H1 (cell line): ENCODE data around the gene GLS. TPM values are rescaled to one million over a fixed set of nuclear protein-coding genes. Genes with fewer than 3 reads are reported as not detected.

Experiments
- CTCF ChIA-PET: fragments of 300-600 bp; sonication (Branson Sonifier 250); formaldehyde crosslinking; loops from one replicate; lab custom pipeline; 2021; ENCODE audit not compliant: partially characterized antibody; lab: Charles Lee
- POLR2A ChIA-PET: fragments of 300-600 bp; sonication (Branson Sonifier 250); formaldehyde crosslinking; loops from one replicate; lab custom pipeline; 2021; ENCODE audit warnings: inconsistent platforms; ENCODE audit not compliant: partially characterized antibody; lab: Charles Lee
- DNase-seq, 2 experiments: peaks; one replicate each; pipeline versions ENCODE4 v3.0.0 to v3.0.0-alpha.2; 2010 to 2022; ENCODE audit warnings: low spot score in 2 of 2, low read depth in 1 of 2, mixed read lengths in 1 of 2
- FAIRE-seq: peaks from 2 replicates; lab custom pipeline; 2011; peaks lifted over from hg19 to GRCh38; lab: Jason Lieb, UNC
- H2AFZ ChIP-seq: 2 replicates; pipeline ENCODE4 v1.8.1; 2012; ENCODE audit warnings: low read length, inconsistent platforms
- H2AK5ac ChIP-seq: 2 replicates; pipeline ENCODE4 v1.6.1; 2013; ENCODE audit warnings: low read depth, low read length
- H2BK120ac ChIP-seq: replicated peaks from 2 replicates; pipeline ENCODE3; 2013; ENCODE audit warnings: low read depth, low read length, inconsistent platforms
- H2BK12ac ChIP-seq: 2 replicates; pipeline ENCODE4 v1.6.1; 2013; ENCODE audit warnings: low read depth, low read length
- H2BK15ac ChIP-seq: 2 replicates; pipeline ENCODE4 v1.6.1; 2013; ENCODE audit warnings: low read length
- H2BK20ac ChIP-seq: 2 replicates; pipeline ENCODE4 v1.6.1; 2013; ENCODE audit warnings: low read length
- H2BK5ac ChIP-seq: 2 replicates; pipeline ENCODE4 v1.6.1; 2013; ENCODE audit warnings: low read depth, low read length
- H3K14ac ChIP-seq: 2 replicates; pipeline ENCODE4 v1.6.1; 2013; ENCODE audit warnings: inconsistent platforms; ENCODE audit not compliant: insufficient read length
- H3K18ac ChIP-seq: 2 replicates; pipeline ENCODE4 v1.6.1; 2013; ENCODE audit warnings: low read length; ENCODE audit errors: extremely low read depth
- H3K23ac ChIP-seq: 2 replicates; pipeline ENCODE4 v1.6.1; 2013; ENCODE audit warnings: inconsistent platforms; ENCODE audit not compliant: insufficient read length
- H3K23me2 ChIP-seq: 2 replicates; pipeline ENCODE4 v1.6.1; 2013; ENCODE audit warnings: low read depth, low read length
- H3K27ac ChIP-seq: 2 replicates; pipeline ENCODE4 v1.6.1; 2011; ENCODE audit warnings: low read depth, low read length, inconsistent platforms
- H3K27me3 ChIP-seq, 4 experiments: replicated peaks in 1 of 4; 1 replicate in 1 of 4; 2 replicates in 3 of 4; pipeline versions ENCODE4 v1.6.1 to v1.8.1; 2011 to 2013; ENCODE audit warnings: low read length in 3 of 4, mild to moderate bottlenecking in 3 of 4, inconsistent platforms in 2 of 4, mixed read lengths in 2 of 4, moderate library complexity in 1 of 4; ENCODE audit not compliant: control insufficient read depth in 3 of 4, insufficient read depth in 3 of 4; ENCODE audit errors: extremely low read depth in 1 of 4
- H3K36me3 ChIP-seq, 4 experiments: 2 replicates each; pipeline versions ENCODE4 v1.6.1 to v1.8.1; 2011 to 2013; ENCODE audit warnings: mild to moderate bottlenecking in 4 of 4, low read length in 3 of 4, moderate library complexity in 2 of 4, control low read depth in 1 of 4, inconsistent platforms in 1 of 4; ENCODE audit not compliant: insufficient read depth in 4 of 4, control insufficient read depth in 2 of 4
- H3K4ac ChIP-seq: replicated peaks from 2 replicates; pipeline ENCODE3; 2013; ENCODE audit warnings: low read length, low read depth, mixed read lengths, inconsistent platforms; ENCODE audit not compliant: insufficient read length
- H3K4me1 ChIP-seq, 4 experiments: replicated peaks in 1 of 4; 1 replicate in 1 of 4; 2 replicates in 3 of 4; pipeline versions ENCODE4 v1.6.1 to v1.8.1; 2011 to 2013; ENCODE audit warnings: low read length in 3 of 4, inconsistent platforms in 2 of 4, mixed read lengths in 1 of 4; ENCODE audit not compliant: insufficient read depth in 4 of 4, control insufficient read depth in 3 of 4
- H3K4me2 ChIP-seq, 2 experiments: 2 replicates each; pipeline versions ENCODE4 v1.6.1 to v1.8.1; 2011 to 2013; ENCODE audit warnings: low read depth in 2 of 2, low read length in 2 of 2, control low read depth in 1 of 2, inconsistent platforms in 1 of 2, mild to moderate bottlenecking in 1 of 2; ENCODE audit not compliant: insufficient read depth in 1 of 2
- H3K4me3 ChIP-seq, 4 experiments: fragments of 200-600, 300-600 bp in 1 of 4; sonication (generic), shearing (Covaris generic), sonication (Bioruptor Twin) in 1 of 4; 2 replicates each; pipeline versions ENCODE4 v1.5.1 to v1.8.1; 2011 to 2016; ENCODE audit warnings: low read length in 4 of 4, low read depth in 3 of 4, control low read depth in 2 of 4, inconsistent platforms in 2 of 4, mild to moderate bottlenecking in 2 of 4, mixed read lengths in 1 of 4, moderate library complexity in 1 of 4; ENCODE audit not compliant: insufficient read depth in 2 of 4; ENCODE audit errors: extremely low read depth in 1 of 4
- H3K56ac ChIP-seq: replicated peaks from 2 replicates; pipeline ENCODE3; 2013; ENCODE audit warnings: low read depth, mild to moderate bottlenecking, mixed read lengths, low read length, inconsistent platforms; ENCODE audit not compliant: insufficient read length
- H3K79me1 ChIP-seq: 2 replicates; pipeline ENCODE4 v1.6.1; 2013; ENCODE audit warnings: low read depth, low read length, control low read depth
- H3K79me2 ChIP-seq, 2 experiments: 2 replicates each; pipeline versions ENCODE4 v1.6.1 to v1.8.1; 2012 to 2013; ENCODE audit warnings: low read length in 2 of 2, mild to moderate bottlenecking in 2 of 2, inconsistent platforms in 1 of 2; ENCODE audit not compliant: insufficient read depth in 2 of 2, control insufficient read depth in 1 of 2
- H3K9ac ChIP-seq, 4 experiments: replicated peaks in 1 of 4; 1 replicate in 1 of 4; 2 replicates in 3 of 4; pipeline versions ENCODE4 v1.6.1 to v1.8.1; 2011 to 2013; ENCODE audit warnings: low read depth in 3 of 4, low read length in 3 of 4, control low read depth in 2 of 4, mild to moderate bottlenecking in 2 of 4, moderate library complexity in 2 of 4, inconsistent platforms in 1 of 4; ENCODE audit errors: extremely low read depth in 1 of 4
- H3K9me3 ChIP-seq, 2 experiments: 2 replicates each; pipeline versions ENCODE4 v1.6.1 to v1.8.1; 2012 to 2013; ENCODE audit warnings: mild to moderate bottlenecking in 2 of 2, moderate library complexity in 2 of 2, control low read depth in 1 of 2, inconsistent platforms in 1 of 2, low read depth in 1 of 2, low read length in 1 of 2, mixed read lengths in 1 of 2; ENCODE audit not compliant: insufficient read depth in 2 of 2
- H4K20me1 ChIP-seq, 2 experiments: replicated peaks in 1 of 2; 2 replicates each; pipeline versions ENCODE3 to v1.8.1; 2011 to 2013; ENCODE audit warnings: inconsistent platforms in 2 of 2, low read length in 2 of 2, mild to moderate bottlenecking in 1 of 2; ENCODE audit not compliant: insufficient read depth in 2 of 2, control insufficient read depth in 1 of 2
- H4K5ac ChIP-seq: 2 replicates; pipeline ENCODE4 v1.6.1; 2013; ENCODE audit warnings: low read length, low read depth, mixed read lengths, inconsistent platforms; ENCODE audit not compliant: insufficient read length
- H4K8ac ChIP-seq: 2 replicates; pipeline ENCODE4 v1.8.0; 2013; ENCODE audit warnings: mild to moderate bottlenecking, moderate library complexity, low read length, inconsistent platforms; ENCODE audit not compliant: insufficient read depth; ENCODE audit errors: extremely low read depth
- H4K91ac ChIP-seq: replicated peaks from 2 replicates; pipeline ENCODE3; 2013; ENCODE audit warnings: low read length, mixed read lengths, inconsistent platforms; ENCODE audit not compliant: insufficient read length
- CTBP2 ChIP-seq: IDR thresholded peaks from 2 replicates; pipeline ENCODE4 v1.7.0; 2011; ENCODE audit warnings: borderline replicate concordance, mild to moderate bottlenecking, moderate library complexity, mixed read lengths, low read length; ENCODE audit not compliant: insufficient read depth, insufficient read length
- KDM1A ChIP-seq: fragments of 200-600, 300-600 bp; sonication (generic); IDR thresholded peaks from 2 replicates; pipeline ENCODE4 v1.7.1; 2016; ENCODE audit warnings: mild to moderate bottlenecking, low read length, borderline replicate concordance
- PHF8 ChIP-seq: fragments of 200-600 bp; sonication (generic); conservative IDR thresholded peaks from 2 replicates; pipeline ENCODE4 v1.7.1; 2012; ENCODE audit warnings: low read depth, mild to moderate bottlenecking, inconsistent platforms, low read length, moderate library complexity
- RFX5 ChIP-seq: IDR thresholded peaks from 2 replicates; pipeline ENCODE4 v1.6.1; 2011; ENCODE audit warnings: low read depth, low read length, improper control_type of control experiment, borderline replicate concordance
- SIRT6 ChIP-seq: IDR thresholded peaks from one replicate; pipeline ENCODE4 v1.7.1; 2012; ENCODE audit warnings: low read length, inconsistent platforms
- TAF7 ChIP-seq: optimal IDR thresholded peaks from 2 replicates; pipeline ENCODE3; 2011; ENCODE audit warnings: low read depth, mild to moderate bottlenecking, inconsistent platforms, low read length, moderate library complexity, borderline replicate concordance
- YY1 ChIP-seq: IDR thresholded peaks from 2 replicates; pipeline ENCODE4 v1.6.1; 2011; ENCODE audit warnings: low read depth, mild to moderate bottlenecking, low read length
- WGBS, 2 experiments: shearing (Covaris generic) in 1 of 2; methylation state at CpG; one replicate each; pipeline versions ENCODE4 v1.1.6 to v1.1.7; 2013 to 2015; ENCODE audit warnings: low lambda C conversion rate in 2 of 2, mixed read lengths in 2 of 2, inconsistent platforms in 1 of 2, low coverage in 1 of 2, missing lambda C conversion rate in 1 of 2; ENCODE audit not compliant: insufficient replicate concordance in 2 of 2, insufficient coverage in 1 of 2, insufficient read length in 1 of 2; ENCODE audit errors: extremely low coverage in 1 of 2, missing lambda C conversion rate in 1 of 2; 5-methylcytosine and 5-hydroxymethylcytosine counted together
- polyA plus RNA-seq, 7 experiments: library from polyadenylated mRNA; depleted of rRNA in 3 of 7; stranded (reverse) in 5 of 7; unstranded in 2 of 7; fragments of >200 nt in 5 of 7; fragments of 200-250 nt in 2 of 7; gene quantifications; 1 replicate in 5 of 7; 2 replicates in 1 of 7; 4 replicates in 1 of 7; pipeline versions ENCODE4 v1.2.1 to v1.2.3, GENCODE V29; 2011 to 2013; ENCODE audit warnings: missing spikeins in 2 of 7, mixed read lengths in 2 of 7
- total RNA-seq: library from RNA; stranded (reverse); fragmentation: NEBNext Ultra II Directional; extraction: Animal tissue kit (Norgen Biotek cat#: 25700); gene quantifications from 2 replicates; pipeline ENCODE4 v1.2.1, GENCODE V29; 2021
- TF ChIP-seq, protein P1 (sequence below), 3 experiments: IDR thresholded peaks; 1 replicate in 2 of 3; 2 replicates in 1 of 3; pipeline versions ENCODE4 v1.5.1 to v1.6.1; 2011; ENCODE audit warnings: low read length in 3 of 3, mild to moderate bottlenecking in 3 of 3, inconsistent platforms in 2 of 3, low read depth in 1 of 3, moderate library complexity in 1 of 3; ENCODE audit not compliant: insufficient read depth in 1 of 3; ENCODE audit errors: control extremely low read depth in 1 of 3
- TF ChIP-seq, protein P2 (sequence below): IDR thresholded peaks from 2 replicates; pipeline ENCODE4 v1.6.1; 2011; ENCODE audit warnings: low read length, improper control_type of control experiment

GLS gene
- total and polyA plus RNA-seq, 2 of the 8 experiments (the other 6 are each of a cell fraction or from before 2014, with no cell fraction given), result 15.7 to 89.8 TPM

DNA sequence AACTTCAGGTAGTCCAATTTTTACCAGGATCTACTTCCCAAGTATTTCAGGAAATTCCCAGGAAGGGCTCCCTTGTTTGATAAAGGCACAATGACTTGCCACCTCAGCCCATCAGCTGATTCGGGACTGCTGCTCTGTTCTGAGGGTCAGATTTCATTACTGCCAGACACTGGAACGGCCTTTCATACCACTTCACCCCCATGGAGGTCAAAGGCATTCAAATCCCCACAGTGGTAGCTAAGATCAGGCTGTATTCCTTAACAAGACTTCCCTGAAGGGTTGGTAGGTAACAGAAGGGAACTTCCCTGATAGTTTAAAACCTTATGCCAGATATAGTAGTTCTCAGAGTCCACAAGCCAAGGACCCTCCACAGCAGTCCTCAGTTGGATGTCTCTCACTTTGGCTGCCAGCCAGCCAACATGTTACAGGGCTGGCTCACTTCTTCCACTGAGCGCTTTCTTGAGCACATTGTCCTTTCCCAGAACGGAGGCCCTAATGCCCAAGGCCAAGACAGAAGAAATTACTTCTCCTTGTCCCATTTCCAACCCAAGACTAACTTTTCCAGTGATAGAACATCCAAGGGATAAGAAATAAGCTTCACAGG lies 40.0 kb upstream of the GLS start:
- H4K5ac ChIP-seq, result no peak overlapping the region
- H3K27ac ChIP-seq, result no peak overlapping the region
- no peaks in the 10 kb centered on the region for H3K9me3 ChIP-seq
- H3K14ac ChIP-seq, result no peak overlapping the region
- H3K4me1 ChIP-seq, result no peaks in the 10 kb centered on the region
- H3K27me3 ChIP-seq, result no peaks in the 10 kb centered on the region
- peak overlapping the region; percentile 95; the same call in 1 of the 2 replicates for H2AFZ ChIP-seq
- FAIRE-seq (no peak), DNase-seq (no peak)
- H3K18ac ChIP-seq, result no peak overlapping the region
- CTCF ChIA-PET, result interaction anchor here (3.6 kb wide), 1 partner anchor 10 kb away, joined by 16 read pairs; no protein-coding TSS in a partner anchor
- H3K4me3 ChIP-seq, result no peak overlapping the region
- no peaks in the 10 kb centered on the region for H3K79me2 ChIP-seq
- H3K23ac ChIP-seq, result no peak overlapping the region
- no peak overlapping the region for H2BK15ac ChIP-seq
- no peaks in the 10 kb centered on the region; the same call in 1 of the 2 replicates for H3K23me2 ChIP-seq
- no peaks in the 10 kb centered on the region for H3K79me1 ChIP-seq
- no peak overlapping the region for H3K4ac ChIP-seq
- no peak overlapping the region for H2BK12ac ChIP-seq
- no peaks in the 10 kb centered on the region for H3K36me3 ChIP-seq
- no peak overlapping the region for H2BK5ac ChIP-seq
- H2AK5ac ChIP-seq, result no peak overlapping the region
- no peak overlapping the region for H2BK20ac ChIP-seq
- 81% methylated on average over 4 of the region's 4 CpGs; no CpG with 5 or more reads in 1 of the 2 experiments for WGBS, 2 experiments
- no peaks in the 10 kb centered on the region for H4K20me1 ChIP-seq
- no peak overlapping the region for H4K8ac ChIP-seq
- POLR2A ChIA-PET, result no interaction called here
- no peak overlapping the region for H4K91ac ChIP-seq
- no peak overlapping the region for H3K4me2 ChIP-seq
- H2BK120ac ChIP-seq, result no peak overlapping the region
- no peak overlapping the region for H3K56ac ChIP-seq
- H3K9ac ChIP-seq, result no peak overlapping the region
- TF ChIP-seq KDM1A (no peak), PHF8 (no peak), CTBP2 (no peak), SIRT6 (no peak), RFX5 (no peak), YY1 (no peak), TAF7 (no peak)
- TF ChIP-seq, protein P1, sequence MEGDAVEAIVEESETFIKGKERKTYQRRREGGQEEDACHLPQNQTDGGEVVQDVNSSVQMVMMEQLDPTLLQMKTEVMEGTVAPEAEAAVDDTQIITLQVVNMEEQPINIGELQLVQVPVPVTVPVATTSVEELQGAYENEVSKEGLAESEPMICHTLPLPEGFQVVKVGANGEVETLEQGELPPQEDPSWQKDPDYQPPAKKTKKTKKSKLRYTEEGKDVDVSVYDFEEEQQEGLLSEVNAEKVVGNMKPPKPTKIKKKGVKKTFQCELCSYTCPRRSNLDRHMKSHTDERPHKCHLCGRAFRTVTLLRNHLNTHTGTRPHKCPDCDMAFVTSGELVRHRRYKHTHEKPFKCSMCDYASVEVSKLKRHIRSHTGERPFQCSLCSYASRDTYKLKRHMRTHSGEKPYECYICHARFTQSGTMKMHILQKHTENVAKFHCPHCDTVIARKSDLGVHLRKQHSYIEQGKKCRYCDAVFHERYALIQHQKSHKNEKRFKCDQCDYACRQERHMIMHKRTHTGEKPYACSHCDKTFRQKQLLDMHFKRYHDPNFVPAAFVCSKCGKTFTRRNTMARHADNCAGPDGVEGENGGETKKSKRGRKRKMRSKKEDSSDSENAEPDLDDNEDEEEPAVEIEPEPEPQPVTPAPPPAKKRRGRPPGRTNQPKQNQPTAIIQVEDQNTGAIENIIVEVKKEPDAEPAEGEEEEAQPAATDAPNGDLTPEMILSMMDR (IDR thresholded peaks at IDR 0.05; ENCODE audit: control extremely low read depth in 1 of 3, insufficient read depth in 1 of 3, low read depth in 1 of 3, low read length in 3 of 3), result no peak
- TF ChIP-seq, protein P2, sequence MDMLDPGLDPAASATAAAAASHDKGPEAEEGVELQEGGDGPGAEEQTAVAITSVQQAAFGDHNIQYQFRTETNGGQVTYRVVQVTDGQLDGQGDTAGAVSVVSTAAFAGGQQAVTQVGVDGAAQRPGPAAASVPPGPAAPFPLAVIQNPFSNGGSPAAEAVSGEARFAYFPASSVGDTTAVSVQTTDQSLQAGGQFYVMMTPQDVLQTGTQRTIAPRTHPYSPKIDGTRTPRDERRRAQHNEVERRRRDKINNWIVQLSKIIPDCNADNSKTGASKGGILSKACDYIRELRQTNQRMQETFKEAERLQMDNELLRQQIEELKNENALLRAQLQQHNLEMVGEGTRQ, result no peak
